HepG2 (cell line): ENCODE results near the gene GTF2H3. TPM values are rescaled to one million over a fixed set of nuclear protein-coding genes. Genes with fewer than 3 reads are reported as not detected.

Experiments used
- ATAC-seq: fragments of 200-7000 bp; cut with Tn5 transposase; 3 replicates; pipeline ENCODE4 v1.9.1; 2020; ENCODE audit warnings: mild to moderate bottlenecking, moderate library complexity
- BruUV-seq: library from RNA; stranded (reverse); fragments of 400-500 nt; replicated peaks from 2 replicates; lab custom pipeline; 2021; lab: Mats Ljungman, UMichigan
- CTCF ChIA-PET: fragments of 300-600 bp; formaldehyde crosslinking; extraction: SDS; loops from one replicate; lab custom pipeline; 2021; ENCODE audit warnings: low total read pairs, inconsistent platforms, low intra/inter-chr PET ratio; lab: Yijun Ruan, JAX
- POLR2A ChIA-PET: fragments of 350-600 bp; sonication (Branson Sonifier 250); formaldehyde crosslinking; loops from one replicate; lab custom pipeline; 2020; ENCODE audit warnings: antibody characterized with exemption, inconsistent platforms; lab: Yijun Ruan, JAX
- DNase-seq: peaks from one replicate; pipeline ENCODE4 v3.0.0-alpha.2; 2015; ENCODE audit warnings: low spot score
- FAIRE-seq: peaks from 3 replicates; lab custom pipeline; 2011; peaks lifted over from hg19 to GRCh38; lab: Jason Lieb, UNC
- H2AFZ ChIP-seq: one replicate; pipeline ENCODE4 v1.6.1; 2011; ENCODE audit warnings: low read length, inconsistent platforms
- H3K27ac ChIP-seq: fragments of 300-600 bp; 3 replicates; pipeline ENCODE4 v1.8.0; 2011; ENCODE audit warnings: mixed run types, mild to moderate bottlenecking, mixed read lengths, low read length, inconsistent platforms; ENCODE audit not compliant: insufficient read depth; ENCODE audit errors: extremely low read length
- H3K27me3 ChIP-seq, 2 experiments: fragments of 200-600 bp in 1 of 2; 2 replicates in 1 of 2; 3 replicates in 1 of 2; pipeline versions ENCODE4 v1.6.0 to v1.8.0; 2011; ENCODE audit warnings: low read length in 2 of 2, mild to moderate bottlenecking in 2 of 2, moderate library complexity in 2 of 2, inconsistent platforms in 1 of 2; ENCODE audit not compliant: insufficient read depth in 2 of 2, control insufficient read depth in 1 of 2
- H3K36me3 ChIP-seq, 2 experiments: fragments of 200-600 bp in 1 of 2; replicated peaks in 1 of 2; 2 replicates in 1 of 2; 3 replicates in 1 of 2; pipeline versions ENCODE4 v1.5.1 to v1.8.0; 2011; ENCODE audit warnings: low read length in 2 of 2, inconsistent platforms in 1 of 2; ENCODE audit not compliant: insufficient read depth in 2 of 2, control insufficient read depth in 1 of 2
- H3K4me1 ChIP-seq: 2 replicates; pipeline ENCODE4 v1.5.1; 2012; ENCODE audit warnings: low read length, inconsistent platforms; ENCODE audit not compliant: insufficient read depth
- H3K4me2 ChIP-seq: 2 replicates; pipeline ENCODE4 v1.6.0; 2011; ENCODE audit warnings: low read depth, low read length, inconsistent platforms
- H3K4me3 ChIP-seq, 3 experiments: fragments of 200-600 bp in 1 of 3; sonication (generic), shearing (Covaris generic) in 1 of 3; replicated peaks in 1 of 3; 2 replicates each; pipeline ENCODE4 v1.5.1; 2011 to 2016; ENCODE audit warnings: low read length in 3 of 3, inconsistent platforms in 2 of 3, low read depth in 2 of 3, mild to moderate bottlenecking in 2 of 3, control low read depth in 1 of 3, mixed read lengths in 1 of 3; ENCODE audit not compliant: insufficient read depth in 1 of 3
- H3K79me2 ChIP-seq: one replicate; pipeline ENCODE4 v1.6.1; 2011; ENCODE audit warnings: low read length, inconsistent platforms; ENCODE audit not compliant: insufficient read depth
- H3K9ac ChIP-seq: 2 replicates; pipeline ENCODE4 v1.6.0; 2011; ENCODE audit warnings: mild to moderate bottlenecking, low read depth, low read length, inconsistent platforms; ENCODE audit not compliant: insufficient read depth
- H3K9me3 ChIP-seq: 2 replicates; pipeline ENCODE4 v1.5.1; 2012; ENCODE audit warnings: mild to moderate bottlenecking, low read length
- H4K20me1 ChIP-seq: 2 replicates; pipeline ENCODE4 v1.6.0; 2011; ENCODE audit warnings: inconsistent platforms, mild to moderate bottlenecking, low read length, moderate library complexity; ENCODE audit not compliant: insufficient read depth
- ARNT2 ChIP-seq: sonication (generic); formaldehyde crosslinking; IDR thresholded peaks from 2 replicates; pipeline ENCODE4 v1.8.0; 2022; ENCODE audit warnings: mild to moderate bottlenecking, low read depth, missing genetic modification reagents, moderate library complexity
- CCAR2 ChIP-seq: fragments of 200-400 bp; formaldehyde crosslinking; optimal IDR thresholded peaks from 2 replicates; pipeline ENCODE3; 2018; ENCODE audit warnings: low read depth, mild to moderate bottlenecking, low read length, moderate library complexity
- ELF1 ChIP-seq: sonication (generic); formaldehyde crosslinking; IDR thresholded peaks from 2 replicates; pipeline ENCODE4 v1.4.0; 2020; ENCODE audit warnings: missing genetic modification reagents
- GLMP ChIP-seq: sonication (generic); formaldehyde crosslinking; IDR thresholded peaks from 2 replicates; pipeline ENCODE4 v1.9.0; 2021; ENCODE audit warnings: missing genetic modification reagents, mild to moderate bottlenecking, borderline replicate concordance
- HHEX ChIP-seq: IDR thresholded peaks from 2 replicates; pipeline ENCODE4 v1.6.1; 2016; ENCODE audit warnings: control low read depth
- HNRNPL ChIP-seq: fragments of 200-400 bp; formaldehyde crosslinking; IDR thresholded peaks from 2 replicates; pipeline ENCODE4 v1.6.1; 2017; ENCODE audit warnings: mild to moderate bottlenecking, low read depth, low read length
- KLF9 ChIP-seq: IDR thresholded peaks from 2 replicates; pipeline ENCODE4 v1.6.1; 2016; ENCODE audit warnings: low read depth
- KMT2B ChIP-seq: IDR thresholded peaks from 2 replicates; pipeline ENCODE4 v1.6.1; 2016; ENCODE audit warnings: missing genetic modification reagents, missing compliant biosample characterization
- MLXIP ChIP-seq: sonication (generic); formaldehyde crosslinking; IDR thresholded peaks from 2 replicates; pipeline ENCODE4 v1.9.0; 2021; ENCODE audit warnings: missing genetic modification reagents, borderline replicate concordance
- NFYC ChIP-seq: IDR thresholded peaks from 2 replicates; pipeline ENCODE4 v1.6.1; 2016; ENCODE audit warnings: missing genetic modification reagents, missing compliant biosample characterization
- PCBP1 ChIP-seq: fragments of 200-400 bp; formaldehyde crosslinking; IDR thresholded peaks from 2 replicates; pipeline ENCODE4 v1.6.1; 2017; ENCODE audit warnings: mild to moderate bottlenecking, low read depth, low read length, borderline replicate concordance
- RFX1 ChIP-seq: fragments of 450-650 bp; IDR thresholded peaks from 2 replicates; pipeline ENCODE4 v1.6.1; 2017
- RFXANK ChIP-seq: IDR thresholded peaks from 2 replicates; pipeline ENCODE4 v1.6.1; 2016
- TAF15 ChIP-seq: fragments of 200-400 bp; formaldehyde crosslinking; IDR thresholded peaks from one replicate; pipeline ENCODE4 v1.6.1; 2018; ENCODE audit warnings: mild to moderate bottlenecking, low read depth, low read length; ENCODE audit not compliant: poor library complexity, severe bottlenecking
- TMF1 ChIP-seq: sonication (generic); formaldehyde crosslinking; IDR thresholded peaks from 2 replicates; pipeline ENCODE4 v1.8.1; 2022; ENCODE audit warnings: low read depth, missing genetic modification reagents
- ZBTB14 ChIP-seq: sonication (generic); formaldehyde crosslinking; IDR thresholded peaks from 2 replicates; pipeline ENCODE4 v1.4.0; 2020; ENCODE audit warnings: missing genetic modification reagents
- ZNF30 ChIP-seq: sonication (generic); formaldehyde crosslinking; IDR thresholded peaks from 2 replicates; pipeline ENCODE4 v1.5.0; 2020; ENCODE audit warnings: mild to moderate bottlenecking, missing genetic modification reagents
- ZNF343 ChIP-seq: sonication (generic); formaldehyde crosslinking; IDR thresholded peaks from 2 replicates; pipeline ENCODE4 v1.4.0; 2020; ENCODE audit warnings: mild to moderate bottlenecking, missing genetic modification reagents
- ZNF720 ChIP-seq: sonication (generic); formaldehyde crosslinking; IDR thresholded peaks from 2 replicates; pipeline ENCODE4 v1.4.0; 2020; ENCODE audit warnings: missing genetic modification reagents
- ZNF878 ChIP-seq: sonication (generic); formaldehyde crosslinking; IDR thresholded peaks from 2 replicates; pipeline ENCODE4 v1.8.1; 2023; ENCODE audit warnings: mild to moderate bottlenecking, missing genetic modification reagents, moderate library complexity
- WGBS: methylation state at CpG from one replicate; pipeline ENCODE4 v1.1.6; 2017; ENCODE audit warnings: low lambda C conversion rate; 5-methylcytosine and 5-hydroxymethylcytosine counted together
- in situ Hi-C: cut with HindIII; loops from 2 replicates; pipeline ENCODE4 v1.10.0; 2017; ENCODE audit warnings: low pct_unique_long_range_greater_than_20kb; ENCODE audit not compliant: extremely low pct_ligation_motif_present
- intact Hi-C: fragments of 100-400 bp; cut with micrococcal nuclease; formaldehyde crosslinking; loops from one replicate; pipeline ENCODE4 v1.10.0; 2022; ENCODE audit not compliant: unreplicated experiment
- polyA plus RNA-seq, 8 experiments: library from polyadenylated mRNA; depleted of rRNA in 3 of 8; stranded (reverse) in 7 of 8; unstranded in 1 of 8; fragments of >200 nt; fragmentation: Illumina TruSeq in 4 of 8; extraction: Trizol in 4 of 8; gene quantifications; 2 replicates each; pipeline versions ENCODE4 v1.2.1 to v1.2.3, GENCODE V29; 2011 to 2016; ENCODE audit warnings: low read depth in 4 of 8, missing spikeins in 1 of 8, mixed read lengths in 1 of 8; ENCODE audit not compliant: insufficient read depth in 1 of 8
- total RNA-seq, 5 experiments: library from RNA; depleted of rRNA; stranded (reverse); fragments of >200 nt; fragmentation: Illumina TruSeq; extraction: Trizol; gene quantifications; 2 replicates each; pipeline ENCODE4 v1.2.3, GENCODE V29; 2016; ENCODE audit warnings: low read depth in 1 of 5

Gene GTF2H3
- total and polyA plus RNA-seq, 2 of the 13 experiments (the other 11 are each of a cell fraction or from before 2014, with no cell fraction given), result 35.8 to 58.8 TPM

DNA sequence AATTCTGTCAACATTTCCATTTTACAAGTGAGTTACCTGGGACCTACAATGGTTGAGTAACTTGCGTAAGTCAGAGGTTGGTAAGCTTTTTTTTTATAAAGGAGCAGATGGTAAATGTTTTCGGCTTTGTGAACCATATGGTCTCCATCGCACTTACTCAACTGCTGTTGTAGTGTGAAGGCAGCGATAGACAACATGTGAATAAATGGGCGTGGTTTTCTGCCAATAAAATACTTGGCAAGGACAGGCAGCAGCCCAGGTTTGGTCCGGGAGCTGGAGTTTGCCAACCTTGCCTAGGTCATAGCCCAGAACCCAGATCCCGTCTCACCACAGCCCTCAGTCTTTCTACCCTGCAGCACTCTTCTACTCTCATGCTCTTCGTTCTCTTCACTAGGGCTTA lies 25.4 kb upstream of the GTF2H3 start (continued):
- TF ChIP-seq ZBTB14 (CRISPR knock-in tag) (no peak), ELF1 (CRISPR knock-in tag) (no peak), ARNT2 (no peak)
- TF ChIP-seq, all 625 proteins: peak for 0

GRCh38 chr12:123614110-123614509 lies 19.5 kb upstream of the GTF2H3 start:
- H2AFZ ChIP-seq, result no peak overlapping the region
- 0 out of 2 replicates have a peak, but pooled peaks cover 4% of the 10 kb centered on the region for H4K20me1 ChIP-seq
- ChIA-PET POLR2A (no interaction called here), CTCF (no interaction called here)
- no peaks in the 10 kb centered on the region for H3K4me1 ChIP-seq
- WGBS, result 96% methylated on average over 2 of the region's 2 CpGs
- peaks cover 35 to 84% of the 10 kb centered on the region in 2 experiments for H3K36me3 ChIP-seq
- FAIRE-seq, result no peak
- H3K9me3 ChIP-seq, result no peaks in the 10 kb centered on the region
- TF ChIP-seq KLF9 (CRISPR knock-in tag) (no peak), NFYC (CRISPR knock-in tag) (no peak), HHEX (CRISPR knock-in tag) (no peak), RFXANK (CRISPR knock-in tag) (no peak), RFX1 (no peak), TMF1 (no peak), ZNF30 (CRISPR knock-in tag) (no peak), CCAR2 (no peak), GLMP (no peak), PCBP1 (no peak), HNRNPL (no peak), MLXIP (CRISPR knock-in tag) (no peak), ZNF343 (CRISPR knock-in tag) (no peak), KMT2B (CRISPR knock-in tag) (no peak), ZNF720 (CRISPR knock-in tag) (no peak), ZBTB14 (CRISPR knock-in tag) (no peak), ZNF878 (CRISPR knock-in tag) (no peak), TAF15 (no peak)
- no peaks in the 10 kb centered on the region for H3K27me3 ChIP-seq
- H3K9ac ChIP-seq, result no peak overlapping the region
- H3K4me3 ChIP-seq, result no peak overlapping the region
- H3K4me2 ChIP-seq, result no peak overlapping the region
- intact Hi-C loops (no loop called here), in situ Hi-C loops (no loop called here)
- no peak for ATAC-seq
- H3K27ac ChIP-seq, result no peak overlapping the region
- no peaks in the 10 kb centered on the region for H3K79me2 ChIP-seq
- no peak for DNase-seq
- BruUV-seq, result no TSS peak
